HepG2 (cell line): ENCODE data around the gene OOSP1. TPM values are rescaled to one million over a fixed set of nuclear protein-coding genes. Genes with fewer than 3 reads are reported as not detected.

ENCODE experiments used
- ATAC-seq: fragments of 200-7000 bp; cut with Tn5 transposase; 3 replicates; pipeline ENCODE4 v1.9.1; 2020; ENCODE audit warnings: mild to moderate bottlenecking, moderate library complexity
- BruUV-seq: library from RNA; stranded (reverse); fragments of 400-500 nt; replicated peaks from 2 replicates; lab custom pipeline; 2021; lab: Mats Ljungman, UMichigan
- CTCF ChIA-PET: fragments of 300-600 bp; formaldehyde crosslinking; extraction: SDS; loops from one replicate; lab custom pipeline; 2021; ENCODE audit warnings: low total read pairs, inconsistent platforms, low intra/inter-chr PET ratio; lab: Yijun Ruan, JAX
- POLR2A ChIA-PET: fragments of 350-600 bp; sonication (Branson Sonifier 250); formaldehyde crosslinking; loops from one replicate; lab custom pipeline; 2020; ENCODE audit warnings: antibody characterized with exemption, inconsistent platforms; lab: Yijun Ruan, JAX
- DNase-seq: peaks from one replicate; pipeline ENCODE4 v3.0.0-alpha.2; 2015; ENCODE audit warnings: low spot score
- FAIRE-seq: peaks from 3 replicates; lab custom pipeline; 2011; peaks lifted over from hg19 to GRCh38; lab: Jason Lieb, UNC
- H2AFZ ChIP-seq: one replicate; pipeline ENCODE4 v1.6.1; 2011; ENCODE audit warnings: low read length, inconsistent platforms
- H3K27ac ChIP-seq: fragments of 300-600 bp; 3 replicates; pipeline ENCODE4 v1.8.0; 2011; ENCODE audit warnings: mixed run types, mild to moderate bottlenecking, mixed read lengths, low read length, inconsistent platforms; ENCODE audit not compliant: insufficient read depth; ENCODE audit errors: extremely low read length
- H3K27me3 ChIP-seq, 2 experiments: fragments of 200-600 bp in 1 of 2; 2 replicates in 1 of 2; 3 replicates in 1 of 2; pipeline versions ENCODE4 v1.6.0 to v1.8.0; 2011; ENCODE audit warnings: low read length in 2 of 2, mild to moderate bottlenecking in 2 of 2, moderate library complexity in 2 of 2, inconsistent platforms in 1 of 2; ENCODE audit not compliant: insufficient read depth in 2 of 2, control insufficient read depth in 1 of 2
- H3K36me3 ChIP-seq, 2 experiments: fragments of 200-600 bp in 1 of 2; replicated peaks in 1 of 2; 2 replicates in 1 of 2; 3 replicates in 1 of 2; pipeline versions ENCODE4 v1.5.1 to v1.8.0; 2011; ENCODE audit warnings: low read length in 2 of 2, inconsistent platforms in 1 of 2; ENCODE audit not compliant: insufficient read depth in 2 of 2, control insufficient read depth in 1 of 2
- H3K4me1 ChIP-seq: 2 replicates; pipeline ENCODE4 v1.5.1; 2012; ENCODE audit warnings: low read length, inconsistent platforms; ENCODE audit not compliant: insufficient read depth
- H3K4me2 ChIP-seq: 2 replicates; pipeline ENCODE4 v1.6.0; 2011; ENCODE audit warnings: low read depth, low read length, inconsistent platforms
- H3K4me3 ChIP-seq, 3 experiments: fragments of 200-600 bp in 1 of 3; sonication (generic), shearing (Covaris generic) in 1 of 3; replicated peaks in 1 of 3; 2 replicates each; pipeline ENCODE4 v1.5.1; 2011 to 2016; ENCODE audit warnings: low read length in 3 of 3, inconsistent platforms in 2 of 3, low read depth in 2 of 3, mild to moderate bottlenecking in 2 of 3, control low read depth in 1 of 3, mixed read lengths in 1 of 3; ENCODE audit not compliant: insufficient read depth in 1 of 3
- H3K79me2 ChIP-seq: one replicate; pipeline ENCODE4 v1.6.1; 2011; ENCODE audit warnings: low read length, inconsistent platforms; ENCODE audit not compliant: insufficient read depth
- H3K9ac ChIP-seq: 2 replicates; pipeline ENCODE4 v1.6.0; 2011; ENCODE audit warnings: mild to moderate bottlenecking, low read depth, low read length, inconsistent platforms; ENCODE audit not compliant: insufficient read depth
- H3K9me3 ChIP-seq: 2 replicates; pipeline ENCODE4 v1.5.1; 2012; ENCODE audit warnings: mild to moderate bottlenecking, low read length
- H4K20me1 ChIP-seq: 2 replicates; pipeline ENCODE4 v1.6.0; 2011; ENCODE audit warnings: inconsistent platforms, mild to moderate bottlenecking, low read length, moderate library complexity; ENCODE audit not compliant: insufficient read depth
- EZH2 ChIP-seq: conservative IDR thresholded peaks from 2 replicates; pipeline ENCODE4 v1.6.1; 2012; ENCODE audit warnings: mild to moderate bottlenecking, low read depth, low read length, moderate library complexity
- GATA4 ChIP-seq: sonication (generic); IDR thresholded peaks from 2 replicates; pipeline ENCODE4 v1.6.1; 2016; ENCODE audit warnings: antibody characterized with exemption, low read depth, borderline replicate concordance
- JUNB ChIP-seq: sonication (generic); formaldehyde crosslinking; IDR thresholded peaks from 2 replicates; pipeline ENCODE4 v1.8.0; 2022; ENCODE audit warnings: missing genetic modification reagents, mild to moderate bottlenecking, borderline replicate concordance
- MED13 ChIP-seq: sonication (generic); formaldehyde crosslinking; IDR thresholded peaks from 2 replicates; pipeline ENCODE4 v1.5.0; 2020; ENCODE audit warnings: missing genetic modification reagents
- NCOA2 ChIP-seq: sonication (generic); formaldehyde crosslinking; IDR thresholded peaks from 2 replicates; pipeline ENCODE4 v1.8.0; 2022; ENCODE audit warnings: inconsistent platforms
- ZSCAN12 ChIP-seq: sonication (generic); formaldehyde crosslinking; IDR thresholded peaks from 2 replicates; pipeline ENCODE4 v1.9.0; 2021; ENCODE audit warnings: mild to moderate bottlenecking, missing genetic modification reagents
- WGBS: methylation state at CpG from one replicate; pipeline ENCODE4 v1.1.6; 2017; ENCODE audit warnings: low lambda C conversion rate; 5-methylcytosine and 5-hydroxymethylcytosine counted together
- in situ Hi-C: cut with HindIII; loops from 2 replicates; pipeline ENCODE4 v1.10.0; 2017; ENCODE audit warnings: low pct_unique_long_range_greater_than_20kb; ENCODE audit not compliant: extremely low pct_ligation_motif_present
- intact Hi-C: fragments of 100-400 bp; cut with micrococcal nuclease; formaldehyde crosslinking; loops from one replicate; pipeline ENCODE4 v1.10.0; 2022; ENCODE audit not compliant: unreplicated experiment
- polyA plus RNA-seq, 8 experiments: library from polyadenylated mRNA; depleted of rRNA in 3 of 8; stranded (reverse) in 7 of 8; unstranded in 1 of 8; fragments of >200 nt; fragmentation: Illumina TruSeq in 4 of 8; extraction: Trizol in 4 of 8; gene quantifications; 2 replicates each; pipeline versions ENCODE4 v1.2.1 to v1.2.3, GENCODE V29; 2011 to 2016; ENCODE audit warnings: low read depth in 4 of 8, missing spikeins in 1 of 8, mixed read lengths in 1 of 8; ENCODE audit not compliant: insufficient read depth in 1 of 8
- total RNA-seq, 5 experiments: library from RNA; depleted of rRNA; stranded (reverse); fragments of >200 nt; fragmentation: Illumina TruSeq; extraction: Trizol; gene quantifications; 2 replicates each; pipeline ENCODE4 v1.2.3, GENCODE V29; 2016; ENCODE audit warnings: low read depth in 1 of 5
- TF ChIP-seq, protein P1 (sequence below): sonication (generic); formaldehyde crosslinking; IDR thresholded peaks from 2 replicates; pipeline ENCODE4 v1.4.0; 2020; ENCODE audit warnings: missing genetic modification reagents; ENCODE audit errors: not compliant biosample characterization
- TF ChIP-seq, protein P2 (sequence below): sonication (generic); formaldehyde crosslinking; IDR thresholded peaks from 2 replicates; pipeline ENCODE4 v1.5.0; 2020; ENCODE audit warnings: missing genetic modification reagents
- TF ChIP-seq, protein P3 (sequence below): sonication (generic); formaldehyde crosslinking; IDR thresholded peaks from 2 replicates; pipeline ENCODE4 v1.4.0; 2020; ENCODE audit warnings: missing genetic modification reagents
- TF ChIP-seq, protein P4 (sequence below): sonication (generic); formaldehyde crosslinking; IDR thresholded peaks from 2 replicates; pipeline ENCODE4 v1.5.1; 2020; ENCODE audit warnings: missing genetic modification reagents, mild to moderate bottlenecking, borderline replicate concordance

The OOSP1 gene
- total and polyA plus RNA-seq, 2 of the 13 experiments (the other 11 are each of a cell fraction or from before 2014, with no cell fraction given), result not detected

DNA sequence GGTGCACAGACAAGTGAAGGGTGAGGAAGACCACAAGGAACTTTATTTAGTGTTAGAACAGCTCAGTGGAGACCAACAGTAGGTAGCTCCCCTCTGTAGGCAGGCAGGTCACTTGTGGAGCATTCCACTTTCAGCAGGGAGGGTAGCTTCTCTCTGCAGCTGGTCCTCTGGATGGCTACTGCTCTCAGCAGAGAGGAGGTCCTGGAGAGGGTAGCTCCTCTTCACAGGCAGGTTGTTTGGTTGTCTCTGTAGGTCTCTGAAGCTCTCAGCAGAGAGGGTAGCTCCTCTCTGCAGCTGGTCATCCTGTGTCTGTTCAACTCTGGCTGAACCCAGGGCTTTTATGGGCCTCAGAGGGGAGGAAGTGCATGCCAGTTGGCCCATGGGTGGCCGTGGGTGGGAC, 6.5 kb upstream of the OOSP1 start (continued):
- TF ChIP-seq, protein P1, sequence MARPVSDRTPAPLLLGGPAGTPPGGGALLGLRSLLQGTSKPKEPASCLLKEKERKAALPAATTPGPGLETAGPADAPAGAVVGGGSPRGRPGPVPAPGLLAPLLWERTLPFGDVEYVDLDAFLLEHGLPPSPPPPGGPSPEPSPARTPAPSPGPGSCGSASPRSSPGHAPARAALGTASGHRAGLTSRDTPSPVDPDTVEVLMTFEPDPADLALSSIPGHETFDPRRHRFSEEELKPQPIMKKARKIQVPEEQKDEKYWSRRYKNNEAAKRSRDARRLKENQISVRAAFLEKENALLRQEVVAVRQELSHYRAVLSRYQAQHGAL (CRISPR knock-in tag), result no peak
- TF ChIP-seq, protein P2, sequence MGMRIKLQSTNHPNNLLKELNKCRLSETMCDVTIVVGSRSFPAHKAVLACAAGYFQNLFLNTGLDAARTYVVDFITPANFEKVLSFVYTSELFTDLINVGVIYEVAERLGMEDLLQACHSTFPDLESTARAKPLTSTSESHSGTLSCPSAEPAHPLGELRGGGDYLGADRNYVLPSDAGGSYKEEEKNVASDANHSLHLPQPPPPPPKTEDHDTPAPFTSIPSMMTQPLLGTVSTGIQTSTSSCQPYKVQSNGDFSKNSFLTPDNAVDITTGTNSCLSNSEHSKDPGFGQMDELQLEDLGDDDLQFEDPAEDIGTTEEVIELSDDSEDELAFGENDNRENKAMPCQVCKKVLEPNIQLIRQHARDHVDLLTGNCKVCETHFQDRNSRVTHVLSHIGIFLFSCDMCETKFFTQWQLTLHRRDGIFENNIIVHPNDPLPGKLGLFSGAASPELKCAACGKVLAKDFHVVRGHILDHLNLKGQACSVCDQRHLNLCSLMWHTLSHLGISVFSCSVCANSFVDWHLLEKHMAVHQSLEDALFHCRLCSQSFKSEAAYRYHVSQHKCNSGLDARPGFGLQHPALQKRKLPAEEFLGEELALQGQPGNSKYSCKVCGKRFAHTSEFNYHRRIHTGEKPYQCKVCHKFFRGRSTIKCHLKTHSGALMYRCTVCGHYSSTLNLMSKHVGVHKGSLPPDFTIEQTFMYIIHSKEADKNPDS (CRISPR knock-in tag), result no peak

DNA sequence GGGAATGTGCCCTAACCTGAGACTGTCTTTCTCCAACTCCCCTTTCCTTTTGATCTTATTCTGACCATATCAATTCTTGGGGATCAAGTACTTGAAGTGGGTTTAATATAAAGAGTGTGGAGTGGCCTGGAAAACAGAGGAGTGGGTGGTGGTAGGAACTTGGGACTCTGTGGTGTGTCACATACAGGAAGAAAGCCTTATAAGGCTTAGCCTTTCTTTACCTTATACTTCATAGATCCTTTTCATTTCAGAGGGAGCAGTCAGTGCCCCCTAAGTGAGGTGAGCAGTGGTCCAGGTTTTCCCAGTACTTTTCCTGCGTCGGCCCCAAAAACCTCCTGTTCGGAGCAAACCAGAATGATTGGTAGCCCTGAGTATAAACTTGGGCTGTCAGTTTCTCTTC, 486 bp downstream of the OOSP1 start:
- ChIA-PET POLR2A (no interaction called here), CTCF (no interaction called here)
- H3K9me3 ChIP-seq, result no peaks in the 10 kb centered on the region
- in situ Hi-C loops (no loop called here), intact Hi-C loops (no loop called here)
- H3K4me1 ChIP-seq, result no peaks in the 10 kb centered on the region
- H3K4me3 ChIP-seq, result no peak overlapping the region
- no TSS peak for BruUV-seq
- no peak overlapping the region for H3K9ac ChIP-seq
- TF ChIP-seq JUNB (CRISPR knock-in tag) (no peak), EZH2 (no peak), NCOA2 (no peak), MED13 (CRISPR knock-in tag) (no peak), ZSCAN12 (no peak), GATA4 (no peak)
- TF ChIP-seq, protein P3, sequence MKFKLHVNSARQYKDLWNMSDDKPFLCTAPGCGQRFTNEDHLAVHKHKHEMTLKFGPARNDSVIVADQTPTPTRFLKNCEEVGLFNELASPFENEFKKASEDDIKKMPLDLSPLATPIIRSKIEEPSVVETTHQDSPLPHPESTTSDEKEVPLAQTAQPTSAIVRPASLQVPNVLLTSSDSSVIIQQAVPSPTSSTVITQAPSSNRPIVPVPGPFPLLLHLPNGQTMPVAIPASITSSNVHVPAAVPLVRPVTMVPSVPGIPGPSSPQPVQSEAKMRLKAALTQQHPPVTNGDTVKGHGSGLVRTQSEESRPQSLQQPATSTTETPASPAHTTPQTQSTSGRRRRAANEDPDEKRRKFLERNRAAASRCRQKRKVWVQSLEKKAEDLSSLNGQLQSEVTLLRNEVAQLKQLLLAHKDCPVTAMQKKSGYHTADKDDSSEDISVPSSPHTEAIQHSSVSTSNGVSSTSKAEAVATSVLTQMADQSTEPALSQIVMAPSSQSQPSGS (CRISPR knock-in tag), result no peak
- TF ChIP-seq, protein P4, sequence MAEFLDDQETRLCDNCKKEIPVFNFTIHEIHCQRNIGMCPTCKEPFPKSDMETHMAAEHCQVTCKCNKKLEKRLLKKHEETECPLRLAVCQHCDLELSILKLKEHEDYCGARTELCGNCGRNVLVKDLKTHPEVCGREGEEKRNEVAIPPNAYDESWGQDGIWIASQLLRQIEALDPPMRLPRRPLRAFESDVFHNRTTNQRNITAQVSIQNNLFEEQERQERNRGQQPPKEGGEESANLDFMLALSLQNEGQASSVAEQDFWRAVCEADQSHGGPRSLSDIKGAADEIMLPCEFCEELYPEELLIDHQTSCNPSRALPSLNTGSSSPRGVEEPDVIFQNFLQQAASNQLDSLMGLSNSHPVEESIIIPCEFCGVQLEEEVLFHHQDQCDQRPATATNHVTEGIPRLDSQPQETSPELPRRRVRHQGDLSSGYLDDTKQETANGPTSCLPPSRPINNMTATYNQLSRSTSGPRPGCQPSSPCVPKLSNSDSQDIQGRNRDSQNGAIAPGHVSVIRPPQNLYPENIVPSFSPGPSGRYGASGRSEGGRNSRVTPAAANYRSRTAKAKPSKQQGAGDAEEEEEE (CRISPR knock-in tag), result no peak
- no peak overlapping the region for H3K27ac ChIP-seq
- H4K20me1 ChIP-seq, result no peaks in the 10 kb centered on the region
- no peaks in the 10 kb centered on the region for H3K36me3 ChIP-seq
- no peak for FAIRE-seq
- no peaks in the 10 kb centered on the region for H3K27me3 ChIP-seq
- H3K4me2 ChIP-seq, result no peak overlapping the region
- H2AFZ ChIP-seq, result no peak overlapping the region
- no peak for ATAC-seq
- H3K79me2 ChIP-seq, result no peaks in the 10 kb centered on the region
- DNase-seq, result no peak
- 83% methylated on average over 3 of the region's 3 CpGs for WGBS
